Measurements from ENCODE around the gene STK32C.

The STK32C gene

DNA sequence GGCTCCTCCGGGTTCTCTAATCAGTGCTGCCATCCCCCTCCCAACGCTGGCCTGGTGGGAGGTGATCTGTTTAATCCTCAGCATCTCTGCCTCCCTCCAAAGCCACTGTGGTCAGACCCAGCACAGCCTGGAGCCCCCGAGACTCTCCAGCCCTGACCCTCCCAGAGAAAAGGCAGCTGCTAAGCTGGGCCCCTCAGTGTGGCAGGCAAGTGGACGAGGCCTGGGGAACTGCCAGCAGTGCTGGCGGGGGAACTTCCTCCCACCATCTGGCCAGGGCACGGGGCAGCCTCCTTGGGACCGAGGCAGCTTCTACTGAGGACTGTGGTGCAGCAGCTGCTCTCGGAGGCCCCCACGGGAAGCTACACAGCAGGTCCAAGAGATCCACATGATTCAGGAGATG lies 69.9 kb downstream of the STK32C start:
- Histone ChIP-seq H3K4me3 (no peak overlapping the region), H3K9me3 (ENCODE audit: low read depth, low read length) (no peaks in the 10 kb centered on the region), H3K27ac (no peak overlapping the region), H3K36me3 (ENCODE audit: insufficient read depth, low read length) (no peaks in the 10 kb centered on the region), H3K9ac (ENCODE audit: insufficient read length) (no peak overlapping the region)
- TF ChIP-seq POLR2AphosphoS5 (IDR thresholded peaks at IDR 0.05; ENCODE audit: borderline replicate concordance, low read depth, low read length) (no peak), EZH2 (IDR thresholded peaks at IDR 0.05) (no peak), FOXP2 (optimal IDR thresholded peaks at IDR 0.05; ENCODE audit: control extremely low read depth, extremely low read length, insufficient read depth) (no peak)
- no peak for DNase-seq (ENCODE audit: low read depth, low spot score)

- H3K36me3 ChIP-seq (ENCODE audit: insufficient read depth, low read length), result no peaks in the 10 kb centered on the region
- H3K4me3 ChIP-seq, result no peak overlapping the region
- no peak overlapping the region for H3K27ac ChIP-seq
- H3K9me3 ChIP-seq (ENCODE audit: low read depth, low read length), result no peaks in the 10 kb centered on the region
- H3K9ac ChIP-seq (ENCODE audit: insufficient read length), result no peak overlapping the region
- no peak for DNase-seq (ENCODE audit: low read depth, low spot score)
- TF ChIP-seq EZH2 (IDR thresholded peaks at IDR 0.05) (no peak), POLR2AphosphoS5 (IDR thresholded peaks at IDR 0.05; ENCODE audit: borderline replicate concordance, low read depth, low read length) (no peak), FOXP2 (optimal IDR thresholded peaks at IDR 0.05; ENCODE audit: control extremely low read depth, extremely low read length, insufficient read depth) (no peak)
These were observed 70.4 kb downstream of the STK32C start for GRCh38 chr10:132237396-132237795.

DNA sequence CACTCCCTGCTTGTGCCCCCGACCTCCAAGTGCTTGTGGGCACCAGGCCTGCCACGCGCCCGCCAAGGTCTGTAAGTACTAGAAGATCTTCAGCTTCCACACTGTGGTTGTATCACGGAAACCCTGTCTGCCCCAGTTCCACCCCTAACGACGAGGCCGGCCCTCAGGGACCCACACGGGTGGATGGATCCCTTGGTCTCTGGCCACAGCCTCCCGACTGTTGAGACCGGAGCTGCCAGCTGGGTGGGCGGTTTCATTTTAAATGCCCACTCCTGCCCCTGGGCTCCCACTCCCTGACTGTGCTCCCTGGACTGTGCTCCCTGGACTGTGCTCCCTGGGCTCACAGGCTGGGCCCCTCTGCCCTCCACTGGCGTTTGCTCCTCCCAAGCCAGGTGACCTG lies 70.9 kb downstream of the STK32C start:
- no peak for DNase-seq (ENCODE audit: low read depth, low spot score)
- no peak overlapping the region for H3K27ac ChIP-seq
- no peak overlapping the region for H3K4me3 ChIP-seq
- H3K9ac ChIP-seq (ENCODE audit: insufficient read length), result no peak overlapping the region
- no peaks in the 10 kb centered on the region for H3K36me3 ChIP-seq (ENCODE audit: insufficient read depth, low read length)
- TF ChIP-seq FOXP2 (optimal IDR thresholded peaks at IDR 0.05; ENCODE audit: control extremely low read depth, extremely low read length, insufficient read depth) (no peak), EZH2 (IDR thresholded peaks at IDR 0.05) (no peak), POLR2AphosphoS5 (IDR thresholded peaks at IDR 0.05; ENCODE audit: borderline replicate concordance, low read depth, low read length) (no peak)
- no peaks in the 10 kb centered on the region for H3K9me3 ChIP-seq (ENCODE audit: low read depth, low read length)

DNA sequence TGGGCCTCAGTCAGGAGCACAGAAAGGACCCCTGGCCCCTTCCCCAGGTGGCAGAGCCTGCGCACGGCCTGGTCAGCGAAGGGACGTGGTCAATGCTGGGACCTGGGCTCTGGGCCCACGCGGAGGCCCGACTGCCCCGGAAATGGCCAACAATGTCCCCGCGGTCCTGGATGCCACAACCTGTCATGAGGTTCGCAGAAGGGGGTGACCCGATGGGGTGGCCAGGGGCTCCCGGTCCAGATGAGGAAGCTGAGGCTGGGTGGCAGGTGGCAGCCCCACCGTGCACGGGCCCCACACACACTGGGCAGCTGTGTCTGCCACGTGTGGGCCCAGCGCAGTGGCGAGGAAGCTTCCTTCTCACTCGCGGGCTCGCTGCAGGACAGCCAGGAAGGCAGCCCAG lies 71.6 kb downstream of the STK32C start:
- H3K36me3 ChIP-seq (ENCODE audit: insufficient read depth, low read length), result no peaks in the 10 kb centered on the region
- DNase-seq (ENCODE audit: low read depth, low spot score), result no peak
- no peak overlapping the region for H3K4me3 ChIP-seq
- no peaks in the 10 kb centered on the region for H3K9me3 ChIP-seq (ENCODE audit: low read depth, low read length)
- no peak overlapping the region for H3K9ac ChIP-seq (ENCODE audit: insufficient read length)
- TF ChIP-seq EZH2 (IDR thresholded peaks at IDR 0.05) (no peak), FOXP2 (optimal IDR thresholded peaks at IDR 0.05; ENCODE audit: control extremely low read depth, extremely low read length, insufficient read depth) (no peak), POLR2AphosphoS5 (IDR thresholded peaks at IDR 0.05; ENCODE audit: borderline replicate concordance, low read depth, low read length) (no peak)
- H3K27ac ChIP-seq, result no peak overlapping the region

DNA sequence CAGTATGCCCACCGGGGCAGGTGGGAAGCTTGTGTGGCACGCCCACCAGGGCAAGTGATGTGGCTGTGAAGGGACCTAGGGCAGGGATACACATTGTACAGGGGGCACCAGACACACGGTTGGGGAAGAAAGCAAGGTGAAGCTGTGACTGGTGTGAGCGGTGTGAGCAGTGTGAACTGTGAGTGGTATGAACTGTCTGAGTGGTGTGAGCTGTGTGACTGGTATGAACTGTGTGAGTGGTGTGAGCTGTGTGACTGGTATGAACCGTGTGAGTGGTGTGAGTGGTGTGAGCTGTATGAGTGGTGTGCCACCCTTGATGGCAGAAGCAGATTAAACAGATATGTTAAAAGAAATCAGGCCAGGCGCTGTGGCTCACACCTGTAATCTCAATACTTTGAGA lies 72.9 kb downstream of the STK32C start:
- Histone ChIP-seq H3K9ac (ENCODE audit: insufficient read length) (no peak overlapping the region), H3K9me3 (ENCODE audit: low read depth, low read length) (no peaks in the 10 kb centered on the region), H3K4me3 (no peak overlapping the region), H3K27ac (no peak overlapping the region), H3K36me3 (ENCODE audit: insufficient read depth, low read length) (no peaks in the 10 kb centered on the region)
- no peak for DNase-seq (ENCODE audit: low read depth, low spot score)
- TF ChIP-seq FOXP2 (optimal IDR thresholded peaks at IDR 0.05; ENCODE audit: control extremely low read depth, extremely low read length, insufficient read depth) (no peak), POLR2AphosphoS5 (IDR thresholded peaks at IDR 0.05; ENCODE audit: borderline replicate concordance, low read depth, low read length) (no peak), EZH2 (IDR thresholded peaks at IDR 0.05) (no peak)

DNA sequence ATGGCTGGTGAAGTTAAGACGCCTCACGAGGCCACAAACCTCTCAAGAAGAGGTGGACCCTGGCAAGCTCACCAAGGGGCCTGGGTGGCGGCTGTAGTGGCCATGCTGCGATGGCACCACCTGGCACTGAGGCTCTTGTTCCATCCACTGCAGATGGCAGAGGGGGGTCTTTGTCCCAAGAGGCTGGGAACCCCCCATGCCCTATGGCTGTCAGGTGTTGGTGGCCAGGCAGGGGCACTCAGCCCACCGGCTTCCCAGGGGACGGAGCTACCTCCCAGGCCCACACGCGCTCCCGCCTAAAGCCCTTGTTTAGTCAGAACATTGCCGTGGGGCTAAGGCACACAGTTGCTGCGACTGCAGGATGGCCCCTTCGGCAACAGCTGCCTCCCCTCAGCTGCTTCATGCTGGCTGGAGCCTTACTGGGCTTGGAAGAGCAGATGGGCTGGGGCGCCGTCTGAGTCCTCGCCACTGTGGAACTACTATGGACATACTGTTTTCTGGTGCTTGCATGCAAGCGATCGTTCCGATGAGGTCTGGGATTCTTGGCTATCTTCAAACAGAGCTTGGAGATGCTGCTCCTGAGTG lies 74.2 kb downstream of the STK32C start:
- DNase-seq (ENCODE audit: low read depth, low spot score), result no peak
- Histone ChIP-seq H3K9ac (ENCODE audit: insufficient read length) (no peak overlapping the region), H3K36me3 (ENCODE audit: insufficient read depth, low read length) (no peaks in the 10 kb centered on the region), H3K27ac (no peak overlapping the region), H3K9me3 (ENCODE audit: low read depth, low read length) (no peaks in the 10 kb centered on the region), H3K4me3 (no peak overlapping the region)
- TF ChIP-seq EZH2 (IDR thresholded peaks at IDR 0.05) (no peak), FOXP2 (optimal IDR thresholded peaks at IDR 0.05; ENCODE audit: control extremely low read depth, extremely low read length, insufficient read depth) (no peak), POLR2AphosphoS5 (IDR thresholded peaks at IDR 0.05; ENCODE audit: borderline replicate concordance, low read depth, low read length) (no peak)

DNA sequence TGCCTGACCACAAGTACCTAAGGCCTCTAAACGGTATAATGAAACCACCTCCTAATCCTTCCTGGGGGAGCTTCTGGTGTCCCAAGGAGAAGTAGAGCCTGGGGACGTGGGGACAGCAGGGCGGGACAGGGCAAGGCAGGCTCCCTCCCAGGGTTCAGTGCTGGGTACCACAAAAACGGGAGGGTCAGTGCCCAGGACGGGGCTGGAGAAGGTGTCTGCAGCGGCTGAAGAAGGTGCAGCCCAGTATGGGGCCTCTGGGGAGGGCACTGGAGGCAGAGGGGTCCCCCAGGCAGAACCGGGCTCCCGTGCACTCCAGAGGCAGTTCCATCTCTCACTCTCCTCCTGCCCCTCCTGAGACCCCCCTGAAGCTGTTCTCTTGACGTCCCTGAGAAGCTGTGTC lies 74.8 kb downstream of the STK32C start:
- Histone ChIP-seq H3K27ac (no peak overlapping the region), H3K9ac (ENCODE audit: insufficient read length) (no peak overlapping the region)

DNA sequence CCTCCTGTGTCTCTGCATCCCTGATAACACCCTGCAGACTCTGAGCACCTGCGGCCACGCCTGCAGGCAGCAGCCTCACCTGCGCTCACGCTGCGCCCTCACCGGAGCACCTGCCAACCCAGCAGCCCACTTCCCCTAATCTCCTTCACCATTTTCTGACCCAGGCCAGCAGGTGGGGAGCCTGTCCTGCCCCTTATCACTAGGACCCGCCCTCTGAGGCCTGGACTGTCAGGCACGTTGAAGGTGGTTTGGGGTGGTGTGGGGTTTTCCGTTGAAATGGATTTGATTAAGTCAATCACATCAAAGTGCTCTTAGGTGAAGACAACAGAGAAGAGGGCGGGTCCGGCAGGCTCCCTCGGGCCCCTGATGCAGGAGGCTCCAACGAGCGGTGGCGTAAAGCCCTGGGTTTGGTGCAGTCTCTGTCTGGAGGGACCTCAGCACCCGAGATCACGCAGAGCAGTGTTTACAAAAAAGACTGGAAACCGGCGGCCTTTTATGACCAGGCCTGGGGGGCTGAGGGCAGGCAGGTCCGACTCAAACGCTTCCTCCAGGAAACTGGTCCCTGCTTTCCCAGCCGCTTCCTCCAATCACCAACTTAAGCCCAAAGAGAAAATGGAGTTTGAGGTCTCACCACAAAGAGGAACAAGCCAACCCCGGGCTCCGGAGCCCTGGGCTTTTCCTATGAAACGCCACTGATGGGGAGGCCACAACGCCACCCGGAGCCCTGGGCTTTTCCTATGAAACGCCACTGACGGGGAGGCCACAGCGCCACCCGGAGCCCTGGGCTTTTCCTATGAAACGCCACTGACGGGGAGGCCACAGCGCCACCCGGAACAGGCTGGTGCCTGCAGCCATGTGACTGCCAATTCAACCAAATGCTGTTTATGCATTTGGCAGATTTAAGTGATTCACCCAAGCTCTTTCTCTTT lies 75.5 kb downstream of the STK32C start:
- Histone ChIP-seq H3K9me3 (ENCODE audit: low read depth, low read length) (no peaks in the 10 kb centered on the region), H3K36me3 (ENCODE audit: insufficient read depth, low read length) (no peaks in the 10 kb centered on the region), H3K4me3 (no peak overlapping the region), H3K27ac (no peak overlapping the region), H3K9ac (ENCODE audit: insufficient read length) (no peak overlapping the region)
- no peak for TF ChIP-seq EZH2 (IDR thresholded peaks at IDR 0.05)
- no peak for TF ChIP-seq POLR2AphosphoS5 (IDR thresholded peaks at IDR 0.05; ENCODE audit: borderline replicate concordance, low read depth, low read length)
- no peak for TF ChIP-seq FOXP2 (optimal IDR thresholded peaks at IDR 0.05; ENCODE audit: control extremely low read depth, extremely low read length, insufficient read depth)
- no peak for DNase-seq (ENCODE audit: low read depth, low spot score)

More for the DNA sequence above, 74.8 kb downstream of the STK32C start:
- Histone ChIP-seq H3K4me3 (no peak overlapping the region), H3K9me3 (ENCODE audit: low read depth, low read length) (no peaks in the 10 kb centered on the region), H3K36me3 (ENCODE audit: insufficient read depth, low read length) (no peaks in the 10 kb centered on the region)
- no peak for TF ChIP-seq POLR2AphosphoS5 (IDR thresholded peaks at IDR 0.05; ENCODE audit: borderline replicate concordance, low read depth, low read length)
- TF ChIP-seq EZH2 (IDR thresholded peaks at IDR 0.05), result no peak
- no peak for TF ChIP-seq FOXP2 (optimal IDR thresholded peaks at IDR 0.05; ENCODE audit: control extremely low read depth, extremely low read length, insufficient read depth)
- DNase-seq (ENCODE audit: low read depth, low spot score), result no peak

All from SK-N-MC (cell line).